ENCODE results near the gene BASP1.

The BASP1 gene, protein sequence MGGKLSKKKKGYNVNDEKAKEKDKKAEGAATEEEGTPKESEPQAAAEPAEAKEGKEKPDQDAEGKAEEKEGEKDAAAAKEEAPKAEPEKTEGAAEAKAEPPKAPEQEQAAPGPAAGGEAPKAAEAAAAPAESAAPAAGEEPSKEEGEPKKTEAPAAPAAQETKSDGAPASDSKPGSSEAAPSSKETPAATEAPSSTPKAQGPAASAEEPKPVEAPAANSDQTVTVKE

GRCh38 chr5:17217493-17218352 lies at the start of gene BASP1:
BASP1 (plus strand) TSS chr5:17217631; CDS start chr5:17275217, 57,586 bp downstream.
- peak; percentile 76 for DNase-seq

DNA sequence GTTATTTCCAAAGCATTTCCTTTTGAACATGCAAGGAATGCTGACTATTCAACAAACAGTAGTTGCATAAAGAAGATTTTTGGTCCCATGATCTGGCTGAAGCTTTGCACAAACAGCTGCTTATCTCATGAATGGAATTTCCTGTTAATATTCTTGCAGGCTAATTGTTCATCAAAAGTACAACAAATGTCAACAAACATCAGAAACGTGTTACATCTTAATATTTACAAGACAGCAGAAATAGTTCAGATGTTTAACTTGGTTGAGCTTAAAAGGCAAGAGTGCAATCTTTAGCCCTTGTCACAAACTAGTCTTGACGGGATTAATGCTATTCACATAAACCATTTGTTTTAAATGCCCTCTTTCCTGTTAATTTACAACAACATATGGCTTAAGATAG lies 47.9 kb upstream of the BASP1 start:
- no peak for DNase-seq

- no peak for DNase-seq
Observed at GRCh38 chr5:17172791-17173190, 44.6 kb upstream of the BASP1 start.

- DNase-seq: no peak
Observed at GRCh38 chr5:17174965-17175364, 42.5 kb upstream of the BASP1 start.

DNA sequence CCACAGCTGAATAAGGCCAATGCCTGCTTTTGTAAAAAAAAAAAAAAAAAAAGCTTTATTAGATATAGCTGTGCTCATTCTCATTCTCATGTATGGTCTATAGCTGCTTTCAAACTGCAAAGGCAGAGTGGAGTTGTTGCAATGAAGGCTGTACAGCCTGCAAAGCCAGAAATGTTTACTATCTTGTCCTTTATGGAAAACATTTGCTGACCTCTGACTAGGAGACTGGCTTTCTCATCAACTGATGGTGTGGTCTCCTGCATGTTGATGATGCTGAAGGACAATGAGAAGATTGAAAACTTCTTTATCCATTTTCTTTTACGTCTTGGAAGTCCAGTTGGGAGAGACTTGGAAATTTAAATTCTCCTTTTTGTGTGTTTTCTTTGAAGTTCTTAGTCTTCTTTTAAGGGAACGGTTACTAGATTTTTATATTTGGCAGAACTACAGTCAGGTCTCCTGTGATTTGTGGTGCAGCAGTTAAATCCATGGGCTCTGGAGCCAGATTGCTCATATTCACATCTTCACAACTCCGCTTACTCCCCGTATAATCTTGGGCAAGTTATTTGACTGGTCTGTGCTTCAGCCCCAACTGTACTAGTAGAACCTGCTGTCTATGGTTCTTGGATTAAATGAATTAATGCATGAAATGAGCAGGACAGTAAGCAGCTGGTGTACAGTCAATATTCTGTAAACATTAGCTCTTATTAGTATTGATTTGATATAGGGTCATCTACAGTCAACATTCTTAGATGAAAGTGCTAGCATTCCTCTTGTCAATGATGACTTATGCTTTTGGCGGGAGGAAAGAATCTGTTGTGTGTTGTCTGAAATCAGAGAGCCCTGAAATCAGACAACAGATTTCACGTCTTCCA lies 39.7 kb upstream of the BASP1 start:
- DNase-seq: no peak

DNA sequence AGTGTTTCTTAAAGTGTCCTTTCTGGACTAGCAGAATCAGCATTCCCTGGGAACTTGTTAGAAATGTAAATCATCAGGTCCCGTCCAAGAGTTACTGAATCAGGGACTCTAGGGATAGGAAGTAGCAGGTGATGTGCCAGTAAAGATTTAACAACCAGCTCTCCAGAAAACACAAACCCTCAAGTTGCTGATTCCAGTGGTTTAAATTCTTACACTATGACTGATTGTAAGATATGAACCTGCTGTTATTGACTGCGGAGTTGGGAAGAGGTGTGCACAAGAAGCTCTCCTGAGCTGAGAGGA lies 39.1 kb upstream of the BASP1 start:
- no peak for DNase-seq

DNA sequence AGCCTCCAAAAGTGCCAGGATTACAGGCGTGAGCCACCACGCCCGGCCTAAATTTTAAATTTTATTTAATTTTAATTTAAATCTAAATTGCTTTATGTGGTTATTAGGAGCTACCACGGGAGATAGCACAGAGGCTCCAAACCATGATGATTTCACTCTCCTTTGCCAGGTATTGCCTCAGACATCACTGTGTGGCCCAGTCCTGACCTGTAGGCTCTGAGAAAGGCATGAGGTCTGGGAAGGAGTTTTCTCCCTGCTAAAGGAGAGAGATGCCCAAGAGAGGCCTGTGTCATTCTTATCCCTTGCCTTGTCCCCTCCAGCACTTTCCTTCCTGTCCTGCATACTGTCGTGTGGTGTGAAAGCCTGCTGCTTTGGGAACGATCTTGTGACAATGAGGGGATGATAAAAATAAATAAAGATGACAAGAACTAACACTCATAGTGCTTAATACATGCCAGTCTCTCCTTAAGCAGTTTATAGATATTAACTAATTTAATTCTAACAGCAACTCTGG lies 37.0 kb upstream of the BASP1 start:
- DNase-seq: no peak

- DNase-seq: no peak
Observed at GRCh38 chr5:17180864-17181723, 36.3 kb upstream of the BASP1 start.

GRCh38 chr5:17182494-17182893 lies 34.9 kb upstream of the BASP1 start:
- DNase-seq: no peak

GRCh38 chr5:17182981-17183380 lies 34.5 kb upstream of the BASP1 start:
- no peak for DNase-seq

- DNase-seq: no peak
Observed at GRCh38 chr5:17183831-17184230, 33.6 kb upstream of the BASP1 start.

DNA sequence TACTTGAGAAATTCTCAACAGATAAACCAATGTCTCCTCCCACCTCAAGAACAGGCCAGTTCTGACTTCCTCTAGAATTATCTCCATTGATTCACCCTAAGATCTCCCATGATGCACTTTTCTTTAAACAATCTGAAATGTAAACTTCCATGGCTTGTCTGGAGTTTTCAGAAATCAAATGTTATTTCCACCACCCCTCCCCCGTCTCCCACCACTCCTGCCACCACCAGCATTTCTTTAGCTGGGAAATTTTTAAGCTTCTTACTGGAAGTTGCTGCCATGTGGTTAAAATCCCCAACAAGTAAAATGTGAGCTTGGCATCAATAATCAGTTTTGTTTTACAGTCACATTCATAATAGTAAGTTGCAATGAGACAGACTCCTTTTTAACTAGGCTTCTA lies 32.8 kb upstream of the BASP1 start:
- no peak for DNase-seq

GRCh38 chr5:17185349-17185748 lies 32.1 kb upstream of the BASP1 start:
- no peak for DNase-seq

GRCh38 chr5:17185773-17186172 lies 31.7 kb upstream of the BASP1 start:
- DNase-seq: no peak

- no peak for DNase-seq
Observed at GRCh38 chr5:17186256-17186655, 31.2 kb upstream of the BASP1 start.

DNA sequence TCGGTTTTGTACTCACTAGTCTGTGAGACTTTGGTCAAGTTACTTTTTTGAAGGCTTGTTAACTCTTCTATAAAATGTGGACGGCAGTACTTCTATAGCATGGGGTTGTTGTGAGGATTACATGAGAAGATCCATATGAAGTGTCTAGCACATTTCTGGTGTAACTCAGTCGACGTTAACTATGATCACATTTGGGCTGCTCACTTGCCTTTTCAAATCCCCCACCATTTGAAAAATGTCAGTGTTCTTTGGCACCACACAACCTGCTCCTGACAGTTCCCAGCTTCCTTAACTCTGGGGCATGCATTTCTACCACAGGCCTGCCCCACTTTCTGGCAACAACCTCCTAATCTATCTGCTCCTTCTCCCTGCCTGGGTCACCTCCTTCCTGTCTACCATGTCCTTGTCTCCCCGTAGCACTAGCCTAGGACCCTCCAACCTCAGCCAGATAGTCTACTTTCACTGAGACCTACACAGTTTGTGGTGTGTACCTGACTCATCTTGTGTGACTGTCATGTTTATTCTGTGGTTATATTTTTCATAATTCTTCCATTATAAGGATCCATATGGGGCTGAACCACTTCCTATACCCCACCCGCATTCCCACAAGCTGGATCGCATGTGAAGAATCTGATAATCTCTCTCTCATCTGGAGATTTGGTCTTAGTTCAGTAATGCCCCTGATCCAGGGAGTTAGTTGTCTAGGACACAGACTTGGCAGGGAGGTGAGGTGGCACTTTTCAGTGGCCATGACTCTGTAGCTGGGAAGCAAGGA lies 30.2 kb upstream of the BASP1 start:
- DNase-seq: no peak

DNA sequence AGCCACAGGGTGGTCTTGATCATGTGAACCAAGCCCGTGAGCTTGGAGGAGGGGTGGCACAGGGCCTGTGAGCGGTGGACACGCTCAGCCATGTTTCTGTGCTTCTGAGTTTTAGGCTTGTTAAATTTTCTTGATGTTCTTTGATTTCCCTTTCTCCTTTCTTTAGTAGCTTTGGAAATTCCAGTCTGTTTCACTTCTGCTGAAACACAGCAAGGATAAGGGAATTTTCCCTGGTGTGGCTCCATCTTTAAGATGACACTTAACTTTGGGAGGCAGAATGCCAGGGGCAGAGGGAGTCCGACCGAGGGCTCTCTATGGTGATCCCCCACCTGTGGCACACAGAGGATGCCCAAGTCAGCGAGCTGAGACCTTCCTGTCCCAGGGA lies 29.7 kb upstream of the BASP1 start:
- no peak for DNase-seq

- peak; percentile 30 for DNase-seq
Observed at GRCh38 chr5:17189381-17190036, 27.9 kb upstream of the BASP1 start.

- no peak for DNase-seq
Observed at GRCh38 chr5:17190242-17190778, 27.1 kb upstream of the BASP1 start.

GRCh38 chr5:17190799-17191391 lies 26.5 kb upstream of the BASP1 start:
- DNase-seq: no peak

All from NCI-H1436 (cell line).